Fibroblast of the conjunctiva (primary cell): ENCODE data around the gene CEP72.
"Not testable (repeated sequence)": the region's sequence is repeated elsewhere in the genome, so short reads cannot be mapped to it uniquely, and the experiment has no call there.

Experiments
- DNase-seq: peaks from one replicate; pipeline ENCODE4 v3.0.0-alpha.2; 2010; ENCODE audit warnings: low read depth

The CEP72 gene

DNA sequence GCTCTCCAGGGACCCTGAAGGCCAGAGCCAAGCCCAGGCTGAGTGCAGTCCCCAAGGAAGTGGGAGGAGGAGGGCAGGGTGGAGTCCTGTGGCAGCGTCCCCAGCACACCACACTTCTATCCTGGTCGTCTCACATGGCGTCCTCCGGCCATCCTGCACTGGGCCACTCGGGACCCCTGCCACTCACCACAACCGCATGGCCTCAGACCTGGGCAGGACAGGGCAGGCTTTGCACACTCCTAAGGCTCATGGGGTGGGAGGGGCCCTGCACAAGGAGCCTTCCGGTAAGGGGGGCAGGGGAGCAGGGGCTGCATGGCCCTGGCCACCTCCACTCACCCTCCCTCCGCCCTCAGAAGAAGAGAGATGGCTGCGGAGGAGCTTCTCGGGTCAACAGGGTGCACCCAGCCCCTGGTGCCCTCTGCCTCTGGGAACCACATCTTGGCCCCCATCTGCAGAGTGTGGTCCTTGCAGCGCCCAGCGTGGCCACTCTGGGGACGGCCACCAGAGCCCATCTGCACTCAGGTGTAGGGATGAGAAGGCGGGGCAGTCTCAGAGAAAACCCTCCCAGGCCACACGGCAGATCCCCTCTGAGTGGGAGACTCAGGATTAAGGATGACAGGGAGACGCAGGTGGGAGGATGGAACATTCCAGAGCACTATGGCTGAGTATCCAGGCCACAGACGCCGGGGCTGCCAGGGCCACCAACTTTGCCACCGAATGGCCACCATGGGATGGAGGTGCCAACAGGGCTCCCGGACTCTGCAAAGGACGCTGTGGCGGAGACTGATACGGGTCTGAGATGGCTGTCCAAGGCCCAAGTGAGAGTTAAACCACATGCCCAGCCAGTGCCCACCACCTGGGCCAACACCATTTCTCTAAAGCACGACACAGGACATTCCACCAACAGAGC, 73.4 kb downstream of the CEP72 start:
- no peak for DNase-seq

DNA sequence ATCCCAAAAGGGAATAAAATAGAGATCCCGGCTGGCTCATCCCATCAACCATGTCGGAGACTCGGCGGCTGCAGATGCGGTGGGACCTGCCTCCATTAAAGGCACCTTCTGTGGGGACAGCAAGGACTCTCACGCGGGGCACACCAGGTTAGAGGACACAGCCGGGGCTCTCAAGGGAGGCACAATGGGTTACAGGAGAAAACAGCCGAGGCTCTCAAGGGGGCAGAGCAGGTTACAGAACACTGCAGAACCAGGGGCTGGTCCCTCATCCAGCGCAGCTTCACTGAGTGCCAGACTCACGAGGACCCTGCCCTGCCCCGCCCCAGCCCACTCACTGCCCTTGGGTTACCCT, 74.0 kb downstream of the CEP72 start:
- DNase-seq, result not testable (repeated sequence)

- not testable (repeated sequence) for DNase-seq
These were observed 74.8 kb downstream of the CEP72 start for GRCh38 chr5:686936-687335.

DNA sequence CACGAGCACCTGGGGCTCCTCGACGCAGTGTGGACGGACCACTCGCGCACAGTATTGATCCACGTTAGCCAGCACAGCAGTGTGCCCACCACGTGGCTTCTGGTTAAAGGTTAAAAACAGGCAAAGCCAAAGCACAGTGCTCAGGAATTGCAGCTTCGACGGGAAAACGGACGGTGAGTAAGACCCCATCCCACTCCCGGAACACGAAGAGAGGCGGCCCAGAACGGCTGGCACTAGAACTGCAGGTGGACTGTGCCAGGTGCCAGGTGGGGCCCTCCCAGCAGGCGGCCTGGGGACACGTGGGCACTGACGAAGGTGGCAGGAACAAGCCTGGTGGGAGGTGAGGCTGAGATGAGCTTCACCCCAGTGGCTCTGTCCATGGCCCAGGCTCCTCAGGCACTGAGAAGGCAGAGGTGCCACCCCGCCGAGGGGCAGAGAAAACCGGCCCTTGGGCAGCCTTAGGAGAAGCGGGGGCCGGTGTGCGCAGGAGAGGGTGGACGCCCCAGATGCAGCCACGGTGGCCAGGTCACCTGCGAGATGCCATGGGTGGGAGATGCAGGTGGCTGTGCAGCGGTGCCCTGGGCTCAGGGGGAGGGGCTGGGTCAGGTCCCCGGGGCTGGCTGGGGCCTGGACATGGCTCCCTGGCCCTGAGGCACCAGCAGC, 76.3 kb downstream of the CEP72 start:
- not testable (repeated sequence) for DNase-seq

DNA sequence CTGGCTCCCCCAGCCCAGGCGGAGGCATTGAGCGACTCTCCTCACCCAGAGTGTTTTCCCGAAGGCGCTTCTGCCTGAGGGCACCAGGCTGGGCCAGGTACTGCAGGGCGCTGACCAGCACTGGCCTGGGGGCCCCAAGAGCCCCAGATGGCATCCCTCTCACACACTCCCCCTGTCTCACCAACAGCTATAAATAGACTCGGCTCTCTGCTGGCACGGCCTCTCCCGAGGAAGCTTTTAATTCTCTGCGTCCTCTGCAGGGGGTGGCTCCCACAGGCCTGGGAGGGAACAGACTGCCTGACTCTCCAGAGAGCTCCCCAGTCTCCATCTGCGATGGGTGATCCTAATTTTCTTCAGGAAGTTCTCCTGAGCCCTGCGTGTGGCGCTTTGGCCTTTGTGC, 78.2 kb downstream of the CEP72 start:
- not testable (repeated sequence) for DNase-seq

DNA sequence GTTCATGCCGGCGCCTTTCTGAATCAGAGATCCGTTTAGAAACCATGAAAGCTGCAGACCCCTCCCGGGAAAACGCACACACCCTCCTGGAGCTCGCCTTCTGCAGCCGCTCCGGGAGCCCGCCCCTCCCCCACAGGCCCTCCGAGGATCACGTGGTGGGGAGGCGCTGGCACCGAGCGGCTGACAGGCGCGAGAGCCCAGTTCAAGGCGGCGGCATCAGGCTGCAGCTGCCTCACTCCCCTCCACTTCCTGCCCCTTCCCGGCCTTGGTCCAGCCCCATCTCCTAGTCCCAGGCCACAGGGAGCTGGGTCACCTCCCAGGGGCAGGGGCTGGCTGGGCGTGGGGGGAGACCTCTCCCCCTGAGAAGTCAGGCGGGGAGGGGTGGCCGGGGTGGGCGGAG, 78.9 kb downstream of the CEP72 start:
- DNase-seq, result not testable (repeated sequence)

DNA sequence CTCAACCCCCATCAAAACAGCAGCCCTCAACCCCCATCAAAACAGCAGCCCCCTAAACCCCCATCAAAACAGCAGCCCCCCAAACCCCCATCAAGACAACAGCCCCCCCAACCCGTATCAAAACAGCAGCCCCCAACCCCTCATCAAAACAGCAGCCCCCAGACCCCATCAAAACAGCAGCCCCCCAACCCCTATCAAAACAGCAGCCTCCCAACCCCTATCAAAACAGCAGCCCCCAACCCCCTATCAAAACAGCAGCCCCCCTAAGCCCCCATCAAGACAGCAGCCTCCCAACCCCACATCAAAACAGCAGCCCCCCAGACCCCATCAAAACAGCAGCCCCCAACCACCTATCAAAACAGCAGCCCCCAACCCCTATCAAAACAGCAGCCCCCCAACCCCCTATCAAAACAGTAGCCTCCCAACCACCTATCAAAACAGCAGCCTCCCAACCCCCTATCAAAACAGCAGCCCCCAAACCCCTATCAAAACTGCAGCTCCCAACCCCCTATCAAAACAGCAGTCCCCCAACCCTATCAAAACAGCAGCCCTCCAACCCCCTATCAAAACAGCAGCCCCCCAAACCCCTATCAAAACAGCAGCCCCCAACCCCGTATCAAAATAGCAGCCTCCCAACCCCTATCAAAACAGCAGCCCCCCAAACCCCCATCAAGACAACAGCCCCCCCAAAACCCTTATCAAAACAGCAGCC, 79.8 kb downstream of the CEP72 start:
- no peak for DNase-seq

- not testable (repeated sequence) for DNase-seq
These were observed 80.4 kb downstream of the CEP72 start for GRCh38 chr5:692529-693041.

DNA sequence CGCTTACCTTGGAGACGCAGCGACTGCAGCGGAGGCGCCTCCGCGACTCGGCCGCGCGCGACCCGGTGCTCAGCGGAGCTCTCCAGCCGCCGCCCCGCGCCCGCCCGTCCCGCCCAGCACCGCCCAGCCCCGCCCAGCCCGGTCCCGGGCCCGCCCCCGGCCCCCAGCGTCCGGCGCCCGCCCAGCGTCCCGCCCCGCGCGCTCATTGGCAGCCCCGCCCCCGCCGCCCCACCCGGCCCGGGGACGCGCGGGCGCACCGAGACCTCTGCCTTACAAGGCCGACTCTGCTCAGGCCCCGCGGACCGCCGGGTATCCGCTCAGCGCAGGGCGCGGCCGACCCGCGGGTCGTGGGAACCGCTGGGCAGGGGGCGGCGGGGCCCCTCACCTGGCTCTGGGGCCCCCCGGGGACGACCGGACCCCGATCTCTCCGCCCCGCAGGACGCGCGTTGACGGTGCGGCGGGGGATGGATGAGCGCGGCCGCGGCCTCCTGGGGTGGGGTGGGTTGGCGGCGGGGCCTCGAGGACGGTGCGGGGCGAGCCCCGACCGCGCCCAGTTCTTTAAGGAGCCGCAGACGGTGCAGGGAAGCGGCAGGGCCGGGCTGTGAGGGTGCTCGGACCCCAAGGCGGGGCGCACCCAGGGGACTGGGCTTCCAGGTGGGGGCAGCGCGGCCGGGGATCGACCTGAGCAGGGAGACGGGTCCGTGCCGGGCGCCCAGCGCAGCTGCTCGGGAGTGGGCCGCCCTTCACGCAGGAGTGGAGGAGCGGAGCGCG, 81.3 kb downstream of the CEP72 start, which contains the start of gene TPPP:
TSS of gene TPPP (minus strand) at position 82 of the 771 bp plus-strand sequence. CDS start 15,292 bp downstream, outside the sequence.
- not testable (repeated sequence) for DNase-seq

DNA sequence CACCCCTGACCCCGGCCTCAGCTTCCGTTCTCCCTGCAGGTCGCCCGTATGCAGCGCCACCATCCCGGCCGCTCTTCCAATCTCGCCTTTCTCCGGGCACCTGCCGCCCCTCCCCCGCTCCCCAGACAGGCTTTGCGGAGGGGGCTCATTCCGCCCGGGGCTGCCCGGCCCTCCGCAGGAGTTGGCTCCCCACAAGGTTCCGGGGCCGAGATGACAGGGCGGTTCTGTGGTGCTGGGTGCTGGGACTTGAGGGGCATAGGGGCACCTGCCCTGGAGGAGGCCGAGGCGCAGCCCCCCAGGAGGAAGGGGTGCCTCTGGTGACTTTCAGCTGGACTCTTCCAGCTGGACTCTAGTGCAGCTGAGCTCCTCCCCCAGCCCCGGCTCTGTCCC, 81.9 kb downstream of the CEP72 start:
- not testable (repeated sequence) for DNase-seq

DNA sequence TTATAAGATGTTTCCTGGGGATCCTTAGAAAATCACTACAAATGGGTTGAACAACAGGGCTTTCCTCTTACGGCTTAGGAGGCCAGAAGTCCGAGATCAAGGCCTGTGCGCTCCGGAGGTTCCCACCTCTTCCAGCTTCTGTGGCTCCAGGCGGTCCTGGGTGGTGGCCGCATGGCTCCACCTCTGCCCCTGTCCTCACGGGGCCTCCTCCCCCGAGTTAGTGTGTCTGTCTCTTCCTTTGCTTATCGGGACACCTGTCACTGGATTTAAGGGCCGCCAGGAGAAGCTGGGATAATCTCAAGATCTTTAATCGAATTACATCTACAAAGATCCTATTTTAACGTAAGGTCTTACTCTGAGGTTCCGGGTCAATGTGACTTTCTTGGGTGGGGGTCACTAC, 83.3 kb downstream of the CEP72 start:
- not testable (repeated sequence) for DNase-seq

- not testable (repeated sequence) for DNase-seq
These were observed 84.1 kb downstream of the CEP72 start for GRCh38 chr5:696191-696590.

DNA sequence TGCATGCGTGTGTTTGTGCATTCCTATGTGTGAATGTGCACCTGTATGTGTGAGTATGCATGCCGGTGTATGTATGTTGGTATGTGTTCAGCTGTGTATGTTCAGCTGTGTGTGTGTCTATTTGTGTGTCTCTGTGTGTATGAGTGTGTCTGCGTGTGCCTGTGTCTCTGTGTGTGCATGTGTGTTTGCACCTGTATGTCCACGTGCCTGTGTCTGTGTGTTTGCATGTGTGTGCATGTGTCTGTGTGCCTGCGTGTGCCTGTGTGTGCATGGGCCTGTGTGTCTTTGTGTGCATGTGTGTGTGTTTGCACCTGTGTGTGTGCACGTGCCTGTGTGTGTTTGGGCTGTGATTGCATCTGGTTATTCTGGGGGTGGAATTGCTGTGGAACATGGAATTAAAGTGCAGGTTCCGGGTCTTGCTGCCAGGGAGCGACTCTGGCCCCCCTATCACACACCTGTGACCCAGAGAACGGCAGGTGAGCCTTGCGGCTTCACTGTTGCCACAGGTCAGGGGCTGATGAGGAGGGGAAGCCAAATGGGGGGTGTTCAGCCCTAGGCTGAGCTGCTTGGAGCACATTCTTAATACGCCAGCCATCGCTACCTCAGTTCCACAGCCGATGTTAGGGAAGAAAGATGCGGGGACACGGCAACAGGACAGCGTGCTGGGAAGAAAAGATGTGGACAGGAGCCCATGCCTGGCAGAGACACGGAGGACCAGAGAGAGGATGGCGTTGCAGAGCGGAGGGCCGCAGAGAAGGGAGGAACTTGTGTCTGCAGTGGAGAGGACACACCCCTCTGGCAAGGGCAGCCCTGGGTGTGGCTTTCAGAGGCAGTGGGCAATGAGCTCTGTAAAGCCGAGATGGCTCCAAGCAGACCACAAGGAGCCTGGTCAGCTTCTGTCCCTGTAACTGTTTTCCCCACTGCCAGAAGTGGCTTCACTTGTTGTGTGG, 84.9 kb downstream of the CEP72 start:
- not testable (repeated sequence) for DNase-seq
